ENCODE measurements around the gene BANP.
"Not testable (repeated sequence)": the region's sequence is repeated elsewhere in the genome, so short reads cannot be mapped to it uniquely, and the experiment has no call there.

BANP gene

DNA sequence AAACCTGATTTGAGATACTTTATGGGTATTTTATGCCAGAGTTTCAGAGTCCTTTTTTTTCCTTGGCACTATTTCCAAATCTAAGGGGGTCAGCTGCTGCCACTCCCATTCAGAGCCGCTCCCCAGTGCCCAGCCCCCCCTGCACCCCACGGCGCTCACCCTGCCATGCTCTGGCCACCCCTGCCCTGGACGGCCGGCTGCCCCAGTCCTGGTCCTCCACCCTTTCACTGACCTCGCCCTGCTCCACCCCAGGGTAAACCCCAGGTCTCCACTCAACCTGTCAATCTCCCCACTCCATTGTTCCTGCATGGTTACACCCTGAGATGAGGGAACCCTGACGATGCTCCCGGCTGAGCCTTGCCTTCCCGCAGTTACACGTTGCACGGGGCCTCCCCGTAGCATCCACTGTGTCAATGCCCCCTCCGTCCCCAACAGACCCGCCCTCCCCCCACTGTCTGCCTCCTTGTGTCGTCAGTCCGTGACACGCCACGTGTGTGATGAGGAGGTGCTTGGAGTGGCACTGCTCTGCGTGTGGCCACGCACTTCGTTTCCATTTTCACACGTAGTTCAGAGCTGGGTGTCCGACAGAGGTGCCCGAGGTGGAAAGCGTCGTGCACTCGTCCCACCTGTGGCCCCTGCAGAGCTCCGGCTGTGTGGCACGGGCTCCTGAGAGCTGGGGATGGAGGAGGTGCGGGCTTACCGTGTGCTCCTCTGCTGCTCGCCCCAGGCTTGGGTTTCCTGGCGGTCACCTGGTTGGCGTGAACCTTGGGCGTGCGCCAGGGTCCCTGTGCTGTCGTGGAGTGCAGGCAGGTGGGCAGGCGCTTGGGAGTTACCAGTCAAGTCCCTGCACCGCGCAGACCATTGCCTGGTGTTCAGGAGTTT, 116.5 kb downstream of the BANP start:
- no peak for DNase-seq (ENCODE audit: low spot score)

DNA sequence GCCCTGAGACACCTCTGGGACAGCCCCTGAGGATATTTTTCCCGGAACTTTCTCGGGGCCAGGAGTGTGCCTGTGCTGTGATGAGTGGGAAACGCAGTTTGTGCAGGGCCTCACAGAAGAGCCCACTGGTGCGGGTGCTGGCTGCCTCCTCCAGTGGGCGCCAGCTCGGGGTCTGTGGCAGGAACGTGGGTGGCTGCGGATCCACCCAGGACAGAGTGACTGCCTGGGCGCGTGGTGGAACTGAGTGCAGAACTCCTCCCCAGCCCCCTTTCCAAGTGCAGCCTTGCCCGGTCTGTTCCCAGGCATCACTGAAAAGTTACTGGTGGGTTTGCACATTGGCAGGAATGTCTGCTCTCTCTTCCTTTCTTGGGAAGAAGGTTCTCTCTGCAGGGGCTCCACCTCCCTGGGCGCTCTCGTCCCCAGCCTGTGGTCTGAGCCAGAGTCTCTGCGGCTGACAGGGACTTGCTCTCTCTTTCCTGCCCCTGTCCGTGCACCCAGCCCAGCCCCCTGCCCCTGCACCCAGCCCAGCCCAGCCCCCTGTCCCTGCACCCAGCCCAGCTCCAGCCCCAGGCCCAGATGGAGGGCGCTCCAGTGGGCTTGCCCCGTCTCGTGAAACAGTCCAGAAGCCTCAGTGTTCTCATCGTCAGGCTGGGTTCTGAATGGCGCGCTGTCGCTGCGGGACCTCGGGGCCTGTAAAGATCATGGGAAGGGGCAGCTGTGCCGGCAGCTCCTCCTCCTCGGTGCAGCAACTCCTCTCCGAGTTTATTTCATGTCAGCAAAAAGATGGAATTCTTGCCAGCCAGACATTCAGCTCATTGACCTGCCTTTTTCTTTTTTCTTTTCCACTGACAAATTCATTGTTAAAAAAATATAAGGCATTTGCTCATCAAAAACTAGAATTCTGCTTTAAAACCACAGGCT, 117.5 kb downstream of the BANP start:
- DNase-seq (ENCODE audit: low spot score), result no peak

DNA sequence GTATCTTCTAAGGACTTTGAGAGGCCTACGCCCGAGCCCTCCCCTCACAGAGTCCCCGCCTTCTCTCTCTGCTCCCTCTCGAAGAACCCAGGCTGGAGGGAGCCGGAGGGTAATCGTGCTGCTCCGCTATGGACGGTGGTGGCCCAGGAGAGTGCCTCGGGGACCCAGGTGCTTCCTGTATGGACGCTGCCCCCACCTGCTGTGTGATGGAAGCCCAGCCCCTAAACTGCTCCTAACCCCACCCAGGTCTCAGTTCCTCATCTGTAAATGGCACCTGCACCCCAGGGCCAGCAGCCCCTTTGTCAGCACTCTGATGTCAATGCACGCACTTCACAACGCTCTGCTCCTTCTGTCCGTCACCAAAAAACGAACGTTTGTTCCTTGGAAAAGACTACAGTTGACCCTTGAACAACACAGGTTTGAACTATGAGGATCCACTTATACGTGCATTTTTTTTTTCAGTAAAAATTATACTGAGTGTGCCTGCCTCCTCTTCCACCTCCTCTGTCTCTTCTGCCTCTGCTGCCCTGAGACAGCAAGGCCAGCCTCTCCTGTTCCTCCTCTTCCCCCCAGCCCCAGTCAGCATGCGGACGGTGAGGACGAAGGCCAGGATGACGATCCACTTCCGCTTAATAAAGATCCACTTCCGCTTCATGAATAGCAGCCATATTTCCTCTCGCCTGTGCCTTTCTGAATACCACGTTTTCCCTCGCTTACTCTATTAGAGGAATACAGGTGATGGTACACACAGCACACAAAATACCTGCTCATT, 118.3 kb downstream of the BANP start:
- DNase-seq (ENCODE audit: low spot score), result no peak

DNA sequence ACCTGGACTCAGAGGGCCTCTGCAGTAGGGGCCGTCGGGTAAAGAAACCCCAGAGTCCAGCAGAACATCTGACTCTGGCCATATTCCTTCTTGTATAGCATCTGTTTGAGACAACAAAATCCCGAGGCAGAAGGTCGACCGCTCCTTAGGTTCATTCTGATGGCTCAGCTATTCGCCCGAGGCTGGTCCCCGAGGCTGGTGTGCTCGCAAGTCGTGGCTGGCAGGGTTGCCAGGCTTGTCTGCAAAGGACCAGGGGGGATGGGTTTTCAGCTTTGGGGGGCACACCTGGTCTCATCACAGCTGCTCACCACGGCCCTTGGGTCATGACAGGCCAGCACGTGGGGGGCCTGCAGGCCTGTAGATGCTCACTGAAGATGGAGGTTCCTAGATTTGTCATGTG, 119.1 kb downstream of the BANP start:
- DNase-seq (ENCODE audit: low spot score), result no peak

DNA sequence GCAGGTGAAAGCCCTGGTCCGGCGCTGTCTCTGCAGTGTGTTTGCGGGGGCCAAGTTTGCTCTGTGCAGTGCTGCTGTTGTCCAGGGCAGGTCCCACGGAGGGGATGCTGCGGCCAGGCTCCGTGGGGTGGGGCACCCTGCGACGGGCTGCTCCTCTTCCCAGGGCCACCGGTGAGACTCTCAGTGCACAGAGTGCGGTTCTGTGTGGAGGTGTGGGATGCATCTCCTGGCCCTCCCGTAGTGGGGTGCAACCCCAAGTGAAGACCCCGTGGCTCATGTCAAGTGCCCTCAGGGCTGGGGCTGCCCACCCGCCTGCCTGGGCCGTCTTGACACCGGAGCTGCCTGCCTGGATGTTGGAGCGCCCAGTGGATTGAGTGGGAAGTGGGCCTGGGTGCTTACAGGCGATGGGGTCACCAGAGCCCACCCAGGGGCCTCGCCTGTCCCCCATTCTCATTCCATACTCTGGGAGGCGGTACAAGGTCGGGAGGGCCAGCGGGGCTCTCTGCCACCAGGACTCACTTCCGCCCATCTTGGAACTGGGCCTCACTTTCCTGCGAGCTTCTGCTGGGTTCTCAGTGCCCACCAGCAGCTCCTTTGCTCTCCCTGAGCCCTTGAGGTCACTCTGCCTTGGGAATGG, 119.9 kb downstream of the BANP start:
- DNase-seq (ENCODE audit: low spot score), result no peak

DNA sequence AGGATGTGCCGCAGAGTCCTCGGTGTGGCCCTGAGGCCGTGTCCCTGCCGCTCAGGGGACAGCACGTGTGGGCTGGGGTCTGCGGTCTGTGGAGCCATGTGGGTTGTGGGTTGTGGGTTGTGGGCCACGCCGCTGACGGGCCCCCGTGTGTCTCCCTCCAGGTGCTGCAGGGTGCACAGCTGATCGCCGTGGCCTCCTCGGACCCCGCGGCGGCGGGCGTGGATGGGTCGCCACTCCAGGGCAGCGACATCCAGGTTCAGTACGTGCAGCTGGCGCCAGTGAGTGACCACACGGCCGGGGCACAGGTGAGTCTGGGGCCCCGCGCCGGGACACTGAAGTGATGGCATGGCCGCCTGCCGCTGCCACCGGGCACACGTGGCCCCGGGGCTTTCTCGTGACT, 120.7 kb downstream of the BANP start:
- DNase-seq (ENCODE audit: low spot score), result no peak

DNA sequence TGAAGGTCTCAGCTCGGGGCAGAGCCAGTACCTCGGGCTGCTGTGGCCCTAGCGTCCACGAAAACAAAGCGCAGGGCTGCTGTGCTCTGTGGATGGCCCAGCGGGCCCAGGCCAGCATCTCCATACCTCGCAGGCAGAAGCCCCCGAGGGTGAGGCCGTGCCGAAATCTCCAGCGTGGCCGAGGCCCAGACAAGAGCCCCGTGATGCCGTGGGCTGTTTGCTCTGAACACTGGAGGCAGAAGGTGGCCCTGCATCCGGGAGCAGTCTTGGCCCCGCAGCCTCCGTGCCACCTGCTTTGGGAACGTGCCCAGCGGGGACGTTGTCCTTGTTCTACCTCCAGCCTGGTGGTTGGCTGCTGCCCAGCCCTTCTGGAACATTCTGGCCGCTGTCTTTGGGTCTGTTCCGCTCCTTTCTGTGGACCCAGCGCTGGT, 121.4 kb downstream of the BANP start:
- no peak for DNase-seq (ENCODE audit: low spot score)

DNA sequence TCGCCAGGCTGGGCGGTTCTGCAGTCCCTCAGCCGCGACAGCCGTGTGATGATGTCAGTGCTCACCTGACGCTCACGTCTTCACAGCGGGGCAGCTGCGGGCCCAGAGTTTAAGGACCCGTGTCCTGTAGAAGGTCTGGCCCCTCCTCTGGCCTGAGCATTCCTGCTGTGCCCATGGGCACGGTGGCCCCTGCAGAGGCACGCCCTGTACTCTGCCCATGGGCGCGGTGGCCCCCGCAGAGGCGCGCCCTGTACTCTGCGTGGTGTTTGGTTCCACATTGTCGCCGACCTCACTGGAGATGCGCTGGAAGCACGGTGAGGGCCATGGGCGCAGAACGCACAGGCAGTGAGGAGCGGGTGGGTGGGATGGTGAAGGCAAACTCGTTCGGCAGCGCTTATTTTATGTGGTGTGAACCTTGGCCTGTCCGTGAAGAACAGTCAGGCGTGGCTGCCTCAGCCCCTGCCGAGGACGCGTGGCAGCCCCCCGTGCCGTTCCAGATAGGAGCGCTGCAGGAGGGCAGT, 122.0 kb downstream of the BANP start:
- no peak for DNase-seq (ENCODE audit: low spot score)

DNA sequence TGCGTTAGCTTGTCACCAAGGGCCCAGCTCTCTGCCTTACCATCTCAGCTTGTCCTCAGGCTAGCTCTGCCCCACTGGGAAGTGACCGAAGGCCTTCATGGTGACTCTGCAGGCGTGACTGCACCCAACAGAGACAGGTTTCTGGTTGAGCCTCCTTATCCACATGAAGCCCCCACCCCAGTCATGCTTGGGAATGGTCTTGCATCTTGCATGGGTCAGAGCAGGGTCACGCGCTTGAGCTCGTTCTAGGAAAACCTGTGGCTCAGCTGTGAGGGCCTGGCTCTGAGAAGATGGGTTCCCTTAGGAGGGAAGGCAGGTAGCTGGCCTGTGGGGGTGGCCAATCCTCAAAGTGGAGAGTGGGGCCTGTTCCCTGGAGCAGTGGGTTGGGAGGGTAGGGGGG, 122.8 kb downstream of the BANP start:
- no peak for DNase-seq (ENCODE audit: low spot score)

DNA sequence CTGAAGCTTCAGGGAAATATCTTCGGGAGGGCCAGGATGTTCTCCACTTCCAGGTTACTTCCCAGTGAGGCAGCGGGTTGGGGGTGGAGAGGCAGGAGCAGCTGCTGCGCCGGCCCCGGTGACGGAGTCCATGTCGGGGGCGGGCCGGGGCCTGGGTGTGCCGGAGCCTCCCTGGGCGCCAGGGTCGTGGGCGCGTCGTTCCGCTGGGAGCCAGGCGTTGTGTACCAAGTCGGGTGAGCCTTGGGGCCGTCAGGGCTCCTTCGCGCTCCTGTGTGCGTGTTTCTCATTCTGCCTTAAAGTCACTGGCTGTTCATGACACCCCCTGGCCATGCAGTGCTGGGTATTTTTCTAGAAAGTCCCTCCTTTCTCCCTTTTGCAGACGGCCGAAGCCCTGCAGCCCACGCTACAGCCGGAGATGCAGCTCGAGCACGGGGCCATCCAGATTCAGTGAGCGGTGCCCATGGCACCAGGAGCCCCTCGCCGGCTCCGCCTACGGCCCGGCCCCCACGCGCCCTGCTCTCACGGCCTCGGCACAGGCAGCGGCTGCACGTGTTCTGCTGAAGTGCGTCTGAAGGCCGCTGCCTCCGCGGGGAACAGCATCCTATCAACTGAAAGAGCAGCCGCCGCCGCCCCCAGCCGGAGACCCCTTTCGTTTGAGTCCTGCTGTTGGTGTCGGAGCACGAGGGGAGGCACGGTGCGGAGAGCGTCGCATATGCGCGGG, 125.1 kb downstream of the BANP start:
- DNase-seq (ENCODE audit: low spot score), result no peak

DNA sequence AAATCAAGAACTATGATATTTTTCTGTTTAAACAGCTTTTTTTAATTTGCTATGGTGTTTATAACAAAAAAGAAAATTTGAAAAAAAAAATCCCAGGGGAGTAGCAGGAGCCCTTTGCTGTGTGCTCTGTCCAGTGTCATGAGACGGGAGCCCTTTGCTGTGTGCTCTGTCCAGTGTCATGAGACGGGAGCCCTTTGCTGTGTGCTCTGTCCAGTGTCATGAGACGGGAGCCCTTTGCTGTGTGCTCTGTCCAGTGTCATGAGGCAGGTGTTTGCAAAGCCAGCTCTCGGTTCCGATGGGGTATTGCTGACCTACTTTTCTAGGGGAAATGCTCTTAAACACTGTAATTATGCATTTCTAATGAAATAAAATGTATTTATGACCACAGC, 125.7 kb downstream of the BANP start:
- not testable (repeated sequence) for DNase-seq (ENCODE audit: low spot score)

DNA sequence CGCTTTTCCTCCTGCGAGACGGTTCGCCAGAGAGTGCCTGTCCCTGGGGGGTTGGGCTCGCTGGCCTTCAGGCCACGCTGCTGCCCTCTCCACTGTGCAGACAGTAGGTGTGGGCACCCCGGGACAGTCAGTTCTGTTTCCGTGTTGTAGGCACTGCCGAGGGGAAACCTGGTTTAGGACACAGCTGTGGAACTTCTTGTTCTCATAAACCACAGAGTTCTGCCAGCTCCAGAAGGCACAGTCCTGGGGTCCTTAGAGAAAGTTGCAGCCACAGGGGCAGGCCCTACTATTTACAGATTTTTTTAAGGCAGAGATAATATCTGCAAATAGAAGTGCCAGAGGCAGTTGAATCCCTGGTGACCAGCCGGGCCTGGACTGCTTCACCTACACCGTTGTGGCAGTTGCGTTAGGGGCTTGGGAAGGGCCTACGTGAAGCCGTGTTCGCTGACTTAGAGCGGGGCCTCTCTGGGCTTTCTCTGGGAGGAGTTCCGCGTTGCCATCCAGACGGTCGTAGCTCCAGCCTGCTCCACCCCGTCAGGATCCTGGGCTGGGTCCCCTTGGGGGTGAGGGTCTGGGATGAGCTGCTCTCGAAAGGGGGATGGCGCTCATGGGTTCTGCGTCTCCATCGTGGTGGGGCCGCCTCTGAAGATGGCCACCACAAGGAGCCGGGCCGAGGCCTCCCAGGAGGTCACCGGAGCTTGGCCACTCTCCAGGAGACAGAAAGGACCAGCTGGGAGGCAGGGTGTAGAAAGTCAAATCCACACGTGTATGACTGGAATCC, 126.3 kb downstream of the BANP start:
- no peak for DNase-seq (ENCODE audit: low spot score)

DNA sequence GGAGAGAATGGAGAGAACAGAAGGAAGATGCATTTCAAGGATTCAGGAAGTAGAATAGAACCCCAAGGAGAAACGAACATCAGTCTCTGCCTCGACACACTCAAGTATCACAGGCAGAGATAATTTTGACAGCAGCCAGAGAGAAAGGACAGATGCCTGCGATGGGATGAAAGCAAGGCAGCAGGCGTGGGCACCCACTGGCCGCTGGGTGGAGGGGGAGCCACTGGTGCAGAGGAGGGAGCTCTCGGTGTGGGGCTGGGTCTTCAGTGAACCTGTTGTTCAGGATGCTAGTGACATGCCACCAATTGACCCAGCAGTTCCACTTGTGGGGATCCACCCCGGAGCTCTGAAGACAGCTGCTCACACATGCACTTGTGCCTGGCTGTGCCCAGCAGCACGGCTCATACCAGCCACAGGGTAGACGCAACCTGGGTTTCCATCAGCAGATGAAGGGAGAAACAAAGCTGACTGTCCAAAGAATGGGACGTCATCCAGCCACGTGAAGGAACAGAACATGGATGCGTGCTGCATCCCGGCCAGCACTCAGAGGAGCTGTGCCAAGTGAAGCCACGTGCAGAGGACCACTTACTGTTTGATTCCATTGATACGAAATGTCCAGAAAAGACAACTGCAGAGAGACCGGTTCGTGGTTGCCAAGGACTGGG, 127.0 kb downstream of the BANP start:
- no peak for DNase-seq (ENCODE audit: low spot score)

DNA sequence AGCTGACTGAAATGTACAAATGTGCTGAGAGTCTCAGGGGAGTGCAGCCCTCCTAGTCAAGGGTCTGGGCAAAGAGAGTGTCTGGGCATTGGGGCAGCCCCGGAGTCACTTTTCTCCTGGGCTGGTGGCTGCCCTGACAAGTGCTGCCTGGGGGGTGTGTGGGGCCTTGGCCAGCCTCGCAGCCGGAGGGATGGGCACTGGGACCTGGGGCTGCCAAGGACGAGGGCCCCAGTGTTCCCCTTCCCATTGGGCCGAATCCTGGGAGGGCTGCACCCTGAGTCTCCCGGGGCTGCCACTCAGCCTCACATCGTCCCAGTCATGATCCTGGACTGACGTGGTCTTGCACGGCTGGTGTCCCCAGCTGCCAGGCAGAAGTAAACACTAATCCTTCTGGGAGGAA, 132.3 kb downstream of the BANP start:
- DNase-seq (ENCODE audit: low spot score), result no peak

DNA sequence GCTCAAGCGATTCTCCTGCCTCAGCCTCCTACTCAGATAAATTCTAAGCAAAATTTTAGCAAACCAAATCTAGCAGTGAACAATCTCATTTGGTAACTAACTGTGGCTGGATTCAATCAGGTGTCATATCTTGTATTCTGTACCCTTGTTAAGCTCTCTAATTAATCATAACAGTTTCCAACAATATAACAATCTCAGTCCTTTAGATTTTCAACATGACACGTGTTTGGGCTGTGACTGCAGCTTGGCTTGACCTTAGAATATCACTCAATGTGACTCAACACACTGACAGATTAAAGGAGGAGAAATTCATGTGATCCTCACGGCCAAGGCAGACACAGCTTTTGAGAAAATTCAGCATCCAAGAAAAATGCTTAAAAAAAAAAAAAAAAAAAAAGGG, 133.6 kb downstream of the BANP start:
- DNase-seq (ENCODE audit: low spot score), result peak; percentile 46

DNA sequence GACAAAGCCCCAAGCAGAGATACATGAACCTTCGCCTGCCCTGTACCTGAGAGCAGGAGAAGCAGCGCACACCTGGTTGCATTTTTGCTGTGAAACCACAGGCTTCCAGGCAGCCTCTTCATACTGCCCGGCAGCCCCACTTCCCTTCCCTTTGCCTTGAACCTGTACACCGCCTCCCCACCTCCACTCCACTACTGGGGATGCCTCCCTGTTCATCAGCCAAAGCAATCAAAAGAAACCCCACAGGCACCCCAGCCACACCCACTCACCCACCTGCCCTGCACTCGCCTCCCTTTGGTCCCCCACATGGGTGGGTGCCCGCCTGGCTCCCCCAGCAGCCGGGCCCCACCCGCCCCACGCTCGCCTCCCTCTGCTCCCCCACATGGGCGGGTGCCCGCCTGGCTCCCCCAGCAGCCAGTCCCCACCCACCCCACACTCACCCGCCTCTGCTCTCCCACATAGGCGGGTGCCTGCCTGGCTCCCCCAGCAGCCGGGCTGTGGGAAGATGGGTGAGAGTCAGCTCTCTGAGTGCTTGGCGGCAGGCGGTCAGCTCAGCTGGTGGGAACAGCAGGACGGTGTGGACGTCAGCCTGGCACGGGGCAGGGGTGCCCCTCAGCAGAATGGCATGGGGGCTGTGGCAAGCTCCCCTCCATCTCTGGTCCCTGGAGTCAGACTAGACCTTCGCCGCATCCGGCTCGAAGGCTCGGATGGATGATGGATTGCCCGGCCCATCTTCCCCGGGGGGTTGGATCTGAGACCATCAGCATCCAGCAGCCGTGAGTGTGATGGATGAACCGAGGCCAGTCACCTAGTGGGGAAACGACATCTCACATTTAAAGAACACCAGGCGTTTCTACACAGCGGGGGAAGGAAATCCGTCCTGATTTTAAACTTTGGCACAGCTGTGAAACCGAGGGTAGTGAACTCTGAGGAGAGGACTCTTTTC, 135.6 kb downstream of the BANP start:
- no peak for DNase-seq (ENCODE audit: low spot score)

DNA sequence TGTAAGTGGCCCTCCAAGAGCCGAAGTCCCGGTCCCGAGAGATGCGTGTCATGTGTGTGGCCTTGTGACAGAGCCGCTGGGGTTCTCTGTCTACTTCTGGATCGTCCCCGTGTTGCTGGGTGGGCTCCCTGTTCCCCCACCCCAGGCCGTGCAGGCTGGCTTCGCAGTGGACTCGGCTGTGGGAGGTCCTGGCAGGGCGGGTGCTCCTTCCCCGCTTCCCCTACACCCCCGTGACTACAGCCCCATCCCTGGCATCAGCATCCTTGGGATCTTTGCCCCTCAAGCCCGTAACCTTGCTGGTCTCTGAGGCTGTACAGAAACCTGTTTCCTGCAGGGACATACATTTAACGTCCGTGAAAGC, 136.3 kb downstream of the BANP start:
- no peak for DNase-seq (ENCODE audit: low spot score)

DNA sequence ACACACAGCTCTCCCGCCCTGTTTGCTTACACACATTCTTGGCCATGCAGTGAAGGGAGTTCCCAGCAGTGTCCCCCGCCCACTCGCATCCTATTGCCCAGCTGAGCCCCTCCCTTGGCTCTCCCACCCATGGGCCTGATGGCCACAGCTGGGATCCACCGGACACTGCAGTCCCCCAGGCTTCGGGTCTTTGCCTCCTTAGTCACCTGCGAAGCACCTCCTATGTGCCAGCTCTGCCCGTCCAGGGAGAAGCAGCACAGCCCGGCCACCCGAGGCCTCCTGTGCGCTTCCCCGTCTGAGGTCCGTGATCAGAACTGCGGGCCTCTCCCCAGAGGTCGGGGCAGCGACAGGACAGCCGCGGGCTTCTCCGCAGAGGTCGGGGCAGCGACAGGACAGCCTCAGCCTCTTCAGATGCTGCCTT, 136.9 kb downstream of the BANP start:
- DNase-seq (ENCODE audit: low spot score), result no peak
